K562 treated with DMSO at 1 percent for 4 hours (cell line): ENCODE data around the gene CGNL1. TPM values are rescaled to one million over a fixed set of nuclear protein-coding genes. Genes with fewer than 3 reads are reported as not detected.

Experiments
- total RNA-seq: library from RNA; unstranded; fragments of 300-600 nt; gene quantifications from 2 replicates; pipeline ENCODE4 v1.2.3, GENCODE V29; 2022; ENCODE audit not compliant: insufficient read depth

The CGNL1 gene, protein sequence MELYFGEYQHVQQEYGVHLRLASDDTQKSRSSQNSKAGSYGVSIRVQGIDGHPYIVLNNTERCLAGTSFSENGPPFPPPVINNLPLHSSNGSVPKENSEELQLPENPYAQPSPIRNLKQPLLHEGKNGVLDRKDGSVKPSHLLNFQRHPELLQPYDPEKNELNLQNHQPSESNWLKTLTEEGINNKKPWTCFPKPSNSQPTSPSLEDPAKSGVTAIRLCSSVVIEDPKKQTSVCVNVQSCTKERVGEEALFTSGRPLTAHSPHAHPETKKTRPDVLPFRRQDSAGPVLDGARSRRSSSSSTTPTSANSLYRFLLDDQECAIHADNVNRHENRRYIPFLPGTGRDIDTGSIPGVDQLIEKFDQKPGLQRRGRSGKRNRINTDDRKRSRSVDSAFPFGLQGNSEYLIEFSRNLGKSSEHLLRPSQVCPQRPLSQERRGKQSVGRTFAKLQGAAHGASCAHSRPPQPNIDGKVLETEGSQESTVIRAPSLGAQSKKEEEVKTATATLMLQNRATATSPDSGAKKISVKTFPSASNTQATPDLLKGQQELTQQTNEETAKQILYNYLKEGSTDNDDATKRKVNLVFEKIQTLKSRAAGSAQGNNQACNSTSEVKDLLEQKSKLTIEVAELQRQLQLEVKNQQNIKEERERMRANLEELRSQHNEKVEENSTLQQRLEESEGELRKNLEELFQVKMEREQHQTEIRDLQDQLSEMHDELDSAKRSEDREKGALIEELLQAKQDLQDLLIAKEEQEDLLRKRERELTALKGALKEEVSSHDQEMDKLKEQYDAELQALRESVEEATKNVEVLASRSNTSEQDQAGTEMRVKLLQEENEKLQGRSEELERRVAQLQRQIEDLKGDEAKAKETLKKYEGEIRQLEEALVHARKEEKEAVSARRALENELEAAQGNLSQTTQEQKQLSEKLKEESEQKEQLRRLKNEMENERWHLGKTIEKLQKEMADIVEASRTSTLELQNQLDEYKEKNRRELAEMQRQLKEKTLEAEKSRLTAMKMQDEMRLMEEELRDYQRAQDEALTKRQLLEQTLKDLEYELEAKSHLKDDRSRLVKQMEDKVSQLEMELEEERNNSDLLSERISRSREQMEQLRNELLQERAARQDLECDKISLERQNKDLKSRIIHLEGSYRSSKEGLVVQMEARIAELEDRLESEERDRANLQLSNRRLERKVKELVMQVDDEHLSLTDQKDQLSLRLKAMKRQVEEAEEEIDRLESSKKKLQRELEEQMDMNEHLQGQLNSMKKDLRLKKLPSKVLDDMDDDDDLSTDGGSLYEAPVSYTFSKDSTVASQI
- not detected in 2 replicates for total RNA-seq

DNA sequence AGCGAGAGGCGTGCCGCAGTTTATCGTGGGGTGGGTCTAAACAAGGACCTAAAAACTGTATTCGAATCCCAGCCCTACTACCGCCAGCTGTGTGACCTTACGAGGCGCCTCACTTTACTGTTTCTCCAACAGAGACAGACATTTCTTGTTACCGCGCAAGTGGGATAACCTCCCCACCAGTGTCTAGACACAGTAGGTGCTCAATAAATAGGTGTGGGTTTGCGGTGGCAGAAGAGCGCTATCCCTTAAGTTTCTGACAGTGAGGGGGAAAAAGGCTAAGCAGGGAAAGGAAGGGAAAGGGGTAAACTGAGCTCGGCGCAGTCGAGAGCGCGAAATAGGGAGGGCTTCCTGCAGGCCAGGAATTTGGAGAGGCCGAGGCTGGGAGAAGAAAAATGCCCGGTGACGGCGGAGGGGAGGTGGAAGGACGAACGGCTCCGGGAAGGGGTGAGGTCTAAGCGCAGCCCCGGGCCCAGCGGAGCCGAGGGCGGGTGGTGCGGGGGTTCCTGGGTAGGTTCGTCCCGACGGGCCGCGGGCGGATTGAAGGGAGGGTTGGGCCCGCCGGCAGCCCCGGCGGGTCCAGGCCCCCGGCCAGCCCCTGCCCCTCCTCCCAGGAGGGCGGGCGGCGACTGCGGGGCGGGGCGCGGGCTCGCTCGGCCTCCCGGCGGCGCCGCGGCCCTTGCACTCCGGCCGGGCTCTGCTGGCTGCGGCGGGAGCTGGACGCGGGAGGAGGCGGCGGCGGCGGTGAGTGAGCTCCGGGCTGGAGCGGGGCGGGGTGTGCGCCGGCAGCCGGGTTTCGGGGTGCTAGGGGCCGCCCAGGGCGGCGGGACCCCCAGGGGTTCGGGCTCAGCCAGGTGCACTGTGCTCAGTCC, at the start of gene CGNL1:
CGNL1 (plus strand) TSS at position 679 of the 869 bp plus-strand sequence. CDS start 61,495 bp downstream, outside the sequence.

GRCh38 chr15:57591822-57592367, 215.6 kb downstream of the CGNL1 start, which contains the start of gene MYZAP:
Gene MYZAP, plus strand, starts transcription at chr15:57591904. Its CDS starts 131 bp downstream, at chr15:57592035.

Other genes starting within 250 kb of the CGNL1 start
- gene MYZAP, start 215.4 kb downstream of the CGNL1 start, total RNA-seq = not detected in 2 replicates